Karpas-422 (cell line): ENCODE data around the gene CERS5. TPM values are rescaled to one million over a fixed set of nuclear protein-coding genes. Genes with fewer than 3 reads are reported as not detected.

Experiments
- DNase-seq: peaks from one replicate; pipeline ENCODE4 v3.0.0-alpha.2; 2015
- H2AFZ ChIP-seq: fragments of 200-600 bp; sonication (generic); 2 replicates; pipeline ENCODE4 v1.6.1; 2014; ENCODE audit warnings: antibody characterized with exemption, low read length, mixed read lengths
- H3K27ac ChIP-seq: fragments of 200-600 bp; sonication (generic); 2 replicates; pipeline ENCODE4 v1.5.1; 2014; ENCODE audit warnings: mild to moderate bottlenecking, low read length, moderate library complexity
- H3K27me3 ChIP-seq: fragments of 200-600 bp; sonication (generic); 2 replicates; pipeline ENCODE4 v1.6.1; 2014; ENCODE audit warnings: low read length, mixed read lengths
- H3K36me3 ChIP-seq: fragments of 200-600 bp; sonication (generic); 2 replicates; pipeline ENCODE4 v1.6.1; 2014; ENCODE audit warnings: low read length, mixed read lengths; ENCODE audit not compliant: insufficient read depth
- H3K4me1 ChIP-seq: fragments of 200-600 bp; sonication (generic); 2 replicates; pipeline ENCODE4 v1.6.1; 2014; ENCODE audit warnings: mild to moderate bottlenecking, low read length, mixed read lengths
- H3K4me2 ChIP-seq: fragments of 200-600 bp; sonication (generic); 2 replicates; pipeline ENCODE4 v1.6.1; 2014; ENCODE audit warnings: low read length, low read depth, mild to moderate bottlenecking; ENCODE audit not compliant: poor library complexity, severe bottlenecking
- H3K4me3 ChIP-seq: fragments of 200-600 bp; sonication (generic); 2 replicates; pipeline ENCODE4 v1.5.1; 2014; ENCODE audit warnings: mild to moderate bottlenecking, antibody characterized with exemption, low read length, mixed read lengths
- H3K79me2 ChIP-seq: fragments of 200-600 bp; sonication (generic); 2 replicates; pipeline ENCODE4 v1.6.1; 2014; ENCODE audit warnings: mild to moderate bottlenecking, low read length, mixed read lengths
- H3K9ac ChIP-seq: fragments of 200-600 bp; sonication (generic); 2 replicates; pipeline ENCODE4 v1.6.0; 2014; ENCODE audit warnings: low read length
- H3K9me2 ChIP-seq: fragments of 200-600 bp; sonication (generic), shearing (Covaris generic); replicated peaks from 2 replicates; pipeline ENCODE4 v1.6.0; 2014; ENCODE audit warnings: mild to moderate bottlenecking, low read length, moderate library complexity; ENCODE audit not compliant: insufficient read depth
- H3K9me3 ChIP-seq: fragments of 300-700, 200-600 bp; sonication (generic); 2 replicates; pipeline ENCODE4 v1.6.1; 2014; ENCODE audit warnings: low read length, mixed read lengths
- H4K20me1 ChIP-seq: fragments of 200-600 bp; sonication (generic); 2 replicates; pipeline ENCODE4 v1.6.1; 2014; ENCODE audit warnings: mild to moderate bottlenecking, antibody characterized with exemption, low read length, low read depth; ENCODE audit not compliant: insufficient read depth
- total RNA-seq: library from RNA; depleted of rRNA; stranded (reverse); fragments of >200 nt; shearing (Covaris generic); gene quantifications from 2 replicates; pipeline ENCODE4 v1.2.3, GENCODE V29; 2014; ENCODE audit warnings: low replicate concordance

CERS5 gene
- total RNA-seq, 1 experiment from 2014 or later, result 65.9 TPM

DNA sequence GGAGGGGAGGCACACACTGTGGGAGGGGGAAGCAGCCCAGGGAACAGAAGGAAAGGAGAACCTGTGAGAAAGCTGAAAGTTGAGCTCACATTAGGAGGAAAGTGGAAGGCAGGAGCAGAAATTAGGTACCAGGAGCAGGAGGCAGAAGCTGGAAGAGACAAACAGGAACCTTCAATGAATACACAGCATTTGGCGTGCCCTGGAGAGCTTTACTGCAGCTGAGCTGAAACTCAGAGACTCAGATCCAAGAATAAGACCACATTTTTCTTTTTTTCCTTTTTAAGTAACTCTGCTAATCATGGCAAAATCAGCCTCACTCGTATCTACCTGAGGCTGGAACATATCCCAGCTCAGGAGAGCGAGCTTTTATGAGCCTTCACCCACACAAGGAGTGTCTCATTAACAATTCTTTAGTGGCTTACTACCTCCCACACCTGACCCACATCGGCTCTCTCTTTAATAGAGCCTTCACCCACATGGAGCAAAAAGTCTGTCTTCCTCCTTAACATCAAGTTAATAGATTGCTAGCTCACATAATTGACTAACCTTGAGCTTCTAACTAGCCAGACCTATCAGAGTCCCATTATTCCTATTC, 18.2 kb upstream of the CERS5 start:
- H3K36me3 ChIP-seq, result peaks cover 13% of the 10 kb centered on the region; the same call in 1 of the 2 replicates
- no peak overlapping the region for H3K4me2 ChIP-seq
- H2AFZ ChIP-seq, result no peak overlapping the region
- H3K9me2 ChIP-seq, result no peaks in the 10 kb centered on the region
- H3K4me1 ChIP-seq, result peaks cover 42% of the 10 kb centered on the region
- H4K20me1 ChIP-seq, result no peaks in the 10 kb centered on the region
- H3K9me3 ChIP-seq, result no peaks in the 10 kb centered on the region
- no peak overlapping the region for H3K9ac ChIP-seq
- DNase-seq, result no peak
- no peaks in the 10 kb centered on the region for H3K27me3 ChIP-seq
- H3K79me2 ChIP-seq, result no peaks in the 10 kb centered on the region
- H3K27ac ChIP-seq, result no peak overlapping the region
- H3K4me3 ChIP-seq, result no peak overlapping the region

- Histone ChIP-seq H2AFZ (no peak overlapping the region), H3K79me2 (no peaks in the 10 kb centered on the region), H3K9me2 (no peaks in the 10 kb centered on the region), H3K27me3 (no peaks in the 10 kb centered on the region), H3K9me3 (no peaks in the 10 kb centered on the region), H4K20me1 (no peaks in the 10 kb centered on the region), H3K9ac (no peak overlapping the region), H3K4me2 (peak overlapping the region; percentile 6), H3K4me1 (peaks cover 41% of the 10 kb centered on the region), H3K27ac (peak overlapping the region; percentile 58; the same call in 1 of the 2 replicates), H3K4me3 (no peak overlapping the region), H3K36me3 (peaks cover 14% of the 10 kb centered on the region; the same call in 1 of the 2 replicates)
- DNase-seq, result no peak
Observed at GRCh38 chr12:50184261-50184660, 17.1 kb upstream of the CERS5 start.

- Histone ChIP-seq H3K79me2 (no peaks in the 10 kb centered on the region), H3K4me2 (no peak overlapping the region), H4K20me1 (no peaks in the 10 kb centered on the region), H3K9me2 (no peaks in the 10 kb centered on the region), H2AFZ (no peak overlapping the region), H3K4me1 (peaks cover 23% of the 10 kb centered on the region), H3K9ac (no peak overlapping the region), H3K27ac (no peak overlapping the region), H3K27me3 (no peaks in the 10 kb centered on the region), H3K4me3 (no peak overlapping the region), H3K9me3 (no peaks in the 10 kb centered on the region), H3K36me3 (peaks cover 19% of the 10 kb centered on the region; the same call in 1 of the 2 replicates)
- DNase-seq, result no peak
Observed at GRCh38 chr12:50182461-50182860, 15.3 kb upstream of the CERS5 start.

DNA sequence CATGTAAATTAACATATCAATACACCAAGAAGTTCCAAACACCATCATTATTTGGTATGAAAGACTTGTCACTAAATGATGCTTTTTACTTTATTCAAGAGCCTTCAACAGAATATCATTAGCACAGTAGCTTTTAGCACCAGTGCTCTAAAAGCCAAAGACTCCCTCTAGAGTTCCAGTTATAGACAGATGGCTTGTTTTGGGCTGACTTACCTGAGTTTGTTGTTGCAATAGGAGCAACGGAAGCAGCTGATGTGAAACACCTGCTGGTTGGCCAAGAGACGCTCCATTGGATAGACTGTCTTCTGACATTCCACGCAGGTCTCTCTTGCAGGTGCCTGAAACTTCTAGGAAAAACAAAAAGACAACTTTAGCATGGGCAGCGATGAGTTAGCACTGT, 14.5 kb upstream of the CERS5 start:
- H3K36me3 ChIP-seq, result peaks cover 27% of the 10 kb centered on the region; the same call in 1 of the 2 replicates
- no peaks in the 10 kb centered on the region for H3K9me2 ChIP-seq
- H3K27me3 ChIP-seq, result no peaks in the 10 kb centered on the region
- no peak overlapping the region for H3K4me3 ChIP-seq
- H3K27ac ChIP-seq, result no peak overlapping the region
- H3K4me1 ChIP-seq, result peaks cover 18% of the 10 kb centered on the region
- DNase-seq, result no peak
- no peaks in the 10 kb centered on the region for H3K9me3 ChIP-seq
- no peak overlapping the region for H3K4me2 ChIP-seq
- H2AFZ ChIP-seq, result no peak overlapping the region
- H3K9ac ChIP-seq, result no peak overlapping the region
- H3K79me2 ChIP-seq, result no peaks in the 10 kb centered on the region
- no peaks in the 10 kb centered on the region for H4K20me1 ChIP-seq

- H3K4me2 ChIP-seq, result no peak overlapping the region
- H3K79me2 ChIP-seq, result no peaks in the 10 kb centered on the region
- no peak overlapping the region for H2AFZ ChIP-seq
- no peak overlapping the region for H3K27ac ChIP-seq
- no peaks in the 10 kb centered on the region for H3K27me3 ChIP-seq
- H3K9me2 ChIP-seq, result no peaks in the 10 kb centered on the region
- H4K20me1 ChIP-seq, result no peaks in the 10 kb centered on the region
- no peak for DNase-seq
- no peaks in the 10 kb centered on the region for H3K9me3 ChIP-seq
- H3K4me3 ChIP-seq, result no peak overlapping the region
- H3K36me3 ChIP-seq, result peaks cover 17% of the 10 kb centered on the region; the same call in 1 of the 2 replicates
- H3K4me1 ChIP-seq, result no peaks in the 10 kb centered on the region
- no peak overlapping the region for H3K9ac ChIP-seq
Observed at GRCh38 chr12:50175716-50176026, 8.5 kb upstream of the CERS5 start.

DNA sequence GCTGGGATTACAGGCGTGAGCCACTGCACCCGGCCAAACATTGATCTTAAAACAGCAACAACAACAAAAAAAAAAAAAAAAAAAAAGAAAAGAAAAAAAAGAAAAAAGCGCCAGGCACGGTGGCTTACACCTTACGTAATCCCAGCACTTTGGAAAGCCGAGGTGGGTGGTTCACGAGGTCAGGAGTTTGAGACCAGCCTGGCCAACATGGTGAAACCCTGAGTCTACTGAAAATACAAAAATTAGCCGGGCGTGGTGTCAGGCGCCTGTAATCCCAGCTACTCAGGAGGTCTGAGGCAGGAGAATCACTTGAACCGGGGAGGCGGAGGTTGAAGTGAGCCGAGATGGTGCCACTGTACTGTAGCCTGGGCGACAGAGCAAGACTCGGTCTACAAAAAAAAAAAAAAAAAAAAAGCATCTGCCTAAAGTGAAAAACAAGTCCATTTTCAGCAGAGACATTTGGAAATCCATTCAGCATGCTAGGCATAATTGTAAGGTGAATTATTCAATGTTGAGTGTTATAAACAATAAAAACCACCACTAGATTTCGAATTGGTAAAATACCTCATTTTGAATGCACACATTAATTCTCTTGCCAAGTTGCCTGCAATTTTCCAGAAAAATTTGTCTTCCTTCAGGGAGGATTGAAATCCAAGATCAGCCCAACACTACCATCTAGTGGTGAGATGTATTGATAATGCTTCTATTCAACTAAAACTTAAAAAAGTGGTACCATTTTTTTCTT, 8.0 kb upstream of the CERS5 start:
- H4K20me1 ChIP-seq, result no peaks in the 10 kb centered on the region
- no peak overlapping the region for H3K4me3 ChIP-seq
- no peaks in the 10 kb centered on the region for H3K9me3 ChIP-seq
- H2AFZ ChIP-seq, result no peak overlapping the region
- no peaks in the 10 kb centered on the region for H3K9me2 ChIP-seq
- no peak overlapping the region for H3K4me2 ChIP-seq
- H3K4me1 ChIP-seq, result no peaks in the 10 kb centered on the region
- no peaks in the 10 kb centered on the region for H3K79me2 ChIP-seq
- no peak overlapping the region for H3K27ac ChIP-seq
- peaks cover 13% of the 10 kb centered on the region; the same call in 1 of the 2 replicates for H3K36me3 ChIP-seq
- no peak overlapping the region for H3K9ac ChIP-seq
- H3K27me3 ChIP-seq, result no peaks in the 10 kb centered on the region
- peak; percentile 84 for DNase-seq

DNA sequence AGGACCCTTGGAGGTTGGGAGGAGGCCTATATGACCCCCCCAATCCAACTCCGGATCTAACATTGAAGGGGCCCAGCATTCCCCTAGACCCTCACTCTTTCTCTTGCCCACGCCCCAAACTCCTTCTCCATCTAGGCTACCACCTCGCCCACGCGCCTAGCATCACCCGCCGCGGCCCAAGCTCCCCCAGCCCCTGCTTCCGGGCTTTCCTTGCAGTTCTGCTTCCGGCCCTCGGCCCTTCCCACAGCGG, 445 bp downstream of the CERS5 start:
- peak overlapping the region; percentile 54; the same call in 1 of the 2 replicates for H2AFZ ChIP-seq
- no peaks in the 10 kb centered on the region for H3K36me3 ChIP-seq
- H3K27me3 ChIP-seq, result no peaks in the 10 kb centered on the region
- H3K9me2 ChIP-seq, result no peaks in the 10 kb centered on the region
- peak overlapping the region; percentile 75 for H3K4me2 ChIP-seq
- no peaks in the 10 kb centered on the region for H3K9me3 ChIP-seq
- H3K4me1 ChIP-seq, result peaks cover 18% of the 10 kb centered on the region
- H3K9ac ChIP-seq, result peak overlapping the region; percentile 93
- peak overlapping the region; percentile 69 for H3K27ac ChIP-seq
- no peaks in the 10 kb centered on the region for H4K20me1 ChIP-seq
- peaks cover 53% of the 10 kb centered on the region for H3K79me2 ChIP-seq
- peak; percentile 82 for DNase-seq
- H3K4me3 ChIP-seq, result peak overlapping the region; percentile 94

DNA sequence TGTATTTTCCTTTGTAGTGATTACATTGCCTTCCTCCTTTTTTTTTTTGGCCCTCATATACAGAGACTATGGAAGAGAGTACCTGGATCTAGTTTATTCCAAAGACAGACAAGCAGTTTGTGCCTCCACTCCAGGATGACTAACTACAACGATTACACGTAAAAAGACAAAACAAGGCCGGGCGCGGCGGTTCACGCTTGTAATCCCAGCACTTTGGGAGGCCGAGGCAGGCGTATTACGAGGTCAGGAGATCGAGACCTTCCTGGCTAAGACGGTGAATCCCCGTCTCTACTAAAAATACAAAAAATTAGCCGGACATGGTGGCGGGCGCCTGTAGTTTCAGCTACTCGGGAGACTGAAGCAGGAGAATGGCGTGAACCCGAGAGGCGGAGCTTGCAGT, 2.2 kb downstream of the CERS5 start:
- Histone ChIP-seq H4K20me1 (no peaks in the 10 kb centered on the region), H2AFZ (no peak overlapping the region), H3K4me3 (no peak overlapping the region), H3K9ac (no peak overlapping the region), H3K27me3 (no peaks in the 10 kb centered on the region), H3K4me1 (peaks cover 18% of the 10 kb centered on the region), H3K79me2 (peaks cover 69% of the 10 kb centered on the region), H3K27ac (no peak overlapping the region), H3K4me2 (no peak overlapping the region), H3K9me3 (no peaks in the 10 kb centered on the region), H3K9me2 (no peaks in the 10 kb centered on the region), H3K36me3 (0 out of 2 replicates have a peak, but pooled peaks cover 2% of the 10 kb centered on the region)
- no peak for DNase-seq
